GM19463 (cell line): ENCODE data around the gene CLCN2.

Experiments
- ATAC-seq: cut with Tn5 transposase; IDR thresholded peaks from one replicate; pipeline ENCODE4 v1.9.1; 2021; ENCODE audit warnings: mild to moderate bottlenecking, moderate library complexity; ENCODE audit not compliant: unreplicated experiment

CLCN2 gene

DNA sequence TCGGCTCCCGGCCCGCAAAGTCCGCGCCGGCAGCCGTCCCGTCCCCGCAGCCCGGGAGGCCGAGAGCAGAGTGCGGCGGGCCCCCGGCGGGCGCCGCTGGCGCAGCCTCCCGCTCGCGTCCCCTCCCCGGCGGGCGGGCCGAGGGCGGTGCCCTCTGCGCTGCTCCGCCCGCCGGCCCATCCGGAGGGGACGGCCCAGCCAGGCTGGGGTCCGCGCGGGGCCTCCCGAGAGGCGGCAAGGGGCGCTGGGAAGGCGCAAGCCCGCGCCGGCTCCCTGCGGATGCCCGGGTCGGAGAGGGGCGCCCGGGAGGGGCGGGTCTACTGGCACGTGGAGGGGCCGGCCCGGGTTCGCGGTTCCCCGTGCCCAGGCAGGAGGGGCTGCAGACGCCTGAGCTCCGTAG, at the start of gene CLCN2, which contains the start of gene POLR2H:
TSS of gene CLCN2 (minus strand) at position 74 of the 400 bp plus-strand sequence. CDS start 126 bp downstream, outside the sequence.
TSS of gene POLR2H (plus strand) at position 179 of the 400 bp plus-strand sequence. CDS start 1,783 bp downstream, outside the sequence.
- ATAC-seq = peak; percentile 45

DNA sequence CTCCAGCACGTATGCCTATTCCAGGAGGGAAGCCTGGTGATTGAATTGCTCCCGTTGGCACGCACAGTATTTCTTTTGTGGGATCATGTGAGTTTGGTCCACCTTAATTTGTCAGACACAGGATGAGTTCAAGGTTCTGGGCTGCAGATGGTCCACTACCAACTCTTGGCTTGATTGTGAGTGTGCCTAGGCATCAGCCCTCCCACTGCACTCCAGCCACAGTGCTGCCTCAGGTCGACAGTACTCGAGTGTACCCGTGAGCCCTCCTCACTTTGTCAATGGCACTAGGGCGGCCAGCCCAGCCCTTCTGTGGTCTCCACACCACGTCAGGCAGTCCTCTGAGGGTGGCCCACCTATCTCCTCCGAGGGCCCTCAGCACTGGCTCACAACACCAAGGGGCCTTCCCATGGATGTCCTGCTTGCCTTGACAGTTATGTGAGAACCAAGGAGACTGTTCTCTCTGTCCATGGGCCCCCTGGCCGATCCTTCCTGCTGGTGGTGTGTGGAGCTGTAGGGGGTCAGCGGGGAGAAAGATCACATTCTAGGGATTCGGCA, 48.6 kb upstream of the CLCN2 start:
- no peak for ATAC-seq

- ATAC-seq = no peak
These were observed 48.0 kb upstream of the CLCN2 start for GRCh38 chr3:184409331-184409926.

DNA sequence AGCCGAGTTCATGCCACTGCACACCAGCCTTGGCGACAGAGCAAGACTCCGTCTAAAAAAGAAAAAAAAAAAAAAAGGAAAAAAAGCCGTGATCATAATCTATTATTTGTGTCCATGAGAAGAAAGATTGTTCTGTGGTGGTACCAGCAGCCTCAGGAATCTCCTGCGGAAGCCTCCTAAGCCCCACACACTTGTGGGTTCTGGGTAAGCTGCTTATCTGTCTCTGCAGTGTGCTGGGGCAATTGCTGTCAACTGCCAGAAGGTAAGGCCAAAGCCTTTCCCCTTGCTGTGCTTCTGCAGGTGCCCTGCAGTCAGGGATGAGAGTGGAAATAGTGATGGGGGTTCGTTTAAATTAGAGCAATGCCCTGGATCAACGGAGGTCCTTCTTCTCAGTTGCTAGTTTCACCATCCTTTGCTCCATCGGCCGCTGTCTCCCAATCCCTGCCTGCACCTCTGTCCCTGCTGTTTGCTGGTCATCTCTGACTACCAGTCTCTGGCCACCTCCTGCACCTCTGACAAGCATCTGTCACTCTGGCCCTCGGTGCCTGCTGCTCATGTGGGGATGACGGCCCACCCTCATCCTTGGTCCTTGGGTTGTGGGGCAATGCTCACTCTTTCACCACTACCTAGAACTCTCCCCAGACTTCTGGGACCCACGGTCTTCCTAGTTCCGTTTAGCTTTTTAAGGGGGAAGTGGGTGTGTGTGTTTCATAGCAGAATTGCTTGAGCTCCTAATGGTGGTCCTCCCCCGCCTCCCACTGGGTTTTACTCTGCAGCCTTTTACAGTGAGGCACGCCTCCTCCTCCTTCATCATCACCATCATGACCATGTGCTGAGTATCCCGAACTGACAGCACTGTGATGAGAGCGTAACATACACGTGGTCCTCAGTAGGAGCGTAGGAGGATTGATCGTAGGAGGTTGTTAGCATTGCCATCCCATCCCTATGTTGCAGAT, 43.9 kb upstream of the CLCN2 start:
- no peak for ATAC-seq

DNA sequence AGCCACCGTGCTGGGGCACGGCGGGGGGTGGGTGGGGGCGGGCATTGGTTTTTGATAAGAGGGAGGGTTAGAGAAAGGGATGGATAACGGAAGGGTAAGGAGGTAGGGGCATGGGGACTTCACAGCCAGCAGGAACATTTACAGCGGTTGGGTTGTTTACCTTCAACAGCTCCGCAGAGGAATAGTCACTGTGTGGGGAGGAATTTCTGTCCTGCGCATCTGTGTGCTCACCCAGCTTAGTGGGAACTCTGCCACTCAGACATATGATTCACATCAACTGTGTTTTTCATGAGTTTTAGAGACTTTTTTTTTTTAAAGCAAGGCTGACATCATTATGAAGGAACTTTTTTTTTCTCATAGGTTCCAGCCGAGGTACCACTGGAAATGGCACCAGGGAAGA, 38.0 kb upstream of the CLCN2 start:
- no peak for ATAC-seq

- no peak for ATAC-seq
These were observed 33.9 kb upstream of the CLCN2 start for GRCh38 chr3:184395320-184395660.

DNA sequence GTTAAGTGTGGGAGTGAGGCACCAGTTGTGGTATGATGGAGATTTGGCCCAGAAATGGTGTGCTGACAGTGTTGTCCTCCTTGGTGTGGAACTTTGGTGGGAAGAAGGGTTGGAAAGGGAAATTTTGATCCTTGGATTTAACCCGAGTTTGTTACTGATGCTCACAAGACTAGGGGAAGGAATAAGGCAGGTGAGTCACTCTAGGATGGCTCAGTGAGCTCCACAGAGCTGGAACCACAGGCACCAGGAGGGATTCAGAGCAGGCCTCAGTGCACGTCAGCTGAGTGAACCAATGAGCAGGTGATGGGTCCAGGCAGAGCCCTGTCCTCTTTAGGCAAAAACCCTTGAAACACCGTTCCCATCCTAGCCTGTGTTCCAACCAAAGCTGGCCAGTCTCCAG, 29.9 kb upstream of the CLCN2 start:
- no peak for ATAC-seq

DNA sequence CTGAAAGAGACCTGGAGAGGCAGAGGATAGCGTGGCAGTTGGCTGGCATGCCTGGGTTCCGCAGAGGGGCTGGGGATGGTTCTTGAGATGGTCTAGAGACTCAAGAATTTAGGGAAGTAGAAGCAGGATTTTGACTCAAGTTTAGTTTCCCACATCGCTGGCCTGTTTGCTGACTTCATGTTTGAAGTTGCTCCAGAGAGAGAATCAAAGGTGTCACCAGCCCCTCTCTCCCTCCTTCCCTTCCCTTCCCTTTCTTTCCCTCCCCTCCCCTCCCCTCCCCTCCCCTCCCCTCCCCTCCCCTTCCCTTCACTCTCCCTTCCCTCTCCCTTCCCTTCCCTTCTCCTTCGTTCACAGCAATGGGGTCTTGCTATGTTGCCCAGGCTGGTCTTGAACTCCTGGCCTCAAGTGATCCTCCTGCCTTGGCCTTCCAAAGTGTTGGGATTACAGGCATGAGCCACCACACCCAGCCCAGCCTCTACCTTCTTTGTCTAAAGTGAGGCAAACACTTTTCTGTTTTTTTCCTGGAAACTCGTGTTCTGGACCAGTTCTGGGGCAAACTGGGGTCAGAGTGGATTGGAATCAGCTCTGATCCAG, 28.6 kb upstream of the CLCN2 start:
- no peak for ATAC-seq

DNA sequence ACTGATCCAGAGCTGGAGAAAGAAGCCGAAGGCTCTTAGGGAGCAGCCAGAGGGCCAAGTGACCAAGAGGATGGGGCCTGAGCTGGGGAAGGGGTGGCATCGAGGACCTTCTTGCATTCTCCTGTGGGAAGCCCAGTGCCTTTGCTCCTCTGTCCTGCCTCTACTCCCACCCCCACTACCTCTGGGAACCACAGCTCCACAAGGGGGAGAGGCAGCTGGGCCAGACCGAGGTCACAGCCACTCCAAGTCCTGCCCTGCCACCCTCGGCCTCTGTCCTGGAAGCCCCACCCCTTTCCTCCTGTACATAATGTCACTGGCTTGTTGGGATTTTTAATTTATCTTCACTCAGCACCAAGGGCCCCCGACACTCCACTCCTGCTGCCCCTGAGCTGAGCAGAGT, 28.0 kb upstream of the CLCN2 start:
- ATAC-seq = no peak

- ATAC-seq = no peak
These were observed 27.5 kb upstream of the CLCN2 start for GRCh38 chr3:184388936-184389230.

DNA sequence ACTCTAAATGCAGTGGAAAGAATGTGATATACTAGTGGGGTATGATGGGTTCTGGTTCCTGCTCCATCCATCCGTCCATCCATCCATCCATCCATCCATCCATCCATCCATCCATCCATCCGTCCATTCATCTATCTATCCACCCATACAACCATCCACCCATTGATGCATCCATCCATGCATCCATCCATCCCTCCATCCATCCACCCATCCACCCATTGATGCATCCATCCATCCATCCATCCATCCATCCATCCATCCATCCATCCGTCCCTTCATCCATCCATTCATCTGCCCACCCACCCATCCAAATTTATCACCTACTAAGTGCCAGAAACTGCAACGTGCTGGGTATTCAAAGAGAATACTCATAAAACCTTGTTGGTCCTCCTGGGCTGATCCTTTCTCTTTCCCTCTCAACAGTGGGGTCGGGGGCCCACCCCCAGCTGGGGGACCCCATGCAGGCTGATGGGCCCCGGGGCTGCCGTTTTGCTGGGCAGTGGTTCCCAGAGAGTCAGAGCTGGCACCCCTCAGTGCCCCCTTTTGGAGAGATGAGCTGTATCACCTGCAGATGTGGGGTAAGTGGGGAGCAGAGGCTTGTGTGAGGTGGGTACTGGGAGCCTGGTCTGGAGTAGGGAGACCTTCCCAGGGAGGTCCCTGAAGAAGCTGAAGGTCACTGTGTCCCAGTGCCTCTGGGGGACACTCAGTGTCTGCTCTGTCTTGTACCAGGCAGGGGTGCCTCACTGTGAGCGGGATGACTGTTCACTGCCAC, 26.9 kb upstream of the CLCN2 start:
- no peak for ATAC-seq

GRCh38 chr3:184387174-184387714, 25.8 kb upstream of the CLCN2 start:
- no peak for ATAC-seq

GRCh38 chr3:184386047-184386806, 24.8 kb upstream of the CLCN2 start:
- no peak for ATAC-seq

DNA sequence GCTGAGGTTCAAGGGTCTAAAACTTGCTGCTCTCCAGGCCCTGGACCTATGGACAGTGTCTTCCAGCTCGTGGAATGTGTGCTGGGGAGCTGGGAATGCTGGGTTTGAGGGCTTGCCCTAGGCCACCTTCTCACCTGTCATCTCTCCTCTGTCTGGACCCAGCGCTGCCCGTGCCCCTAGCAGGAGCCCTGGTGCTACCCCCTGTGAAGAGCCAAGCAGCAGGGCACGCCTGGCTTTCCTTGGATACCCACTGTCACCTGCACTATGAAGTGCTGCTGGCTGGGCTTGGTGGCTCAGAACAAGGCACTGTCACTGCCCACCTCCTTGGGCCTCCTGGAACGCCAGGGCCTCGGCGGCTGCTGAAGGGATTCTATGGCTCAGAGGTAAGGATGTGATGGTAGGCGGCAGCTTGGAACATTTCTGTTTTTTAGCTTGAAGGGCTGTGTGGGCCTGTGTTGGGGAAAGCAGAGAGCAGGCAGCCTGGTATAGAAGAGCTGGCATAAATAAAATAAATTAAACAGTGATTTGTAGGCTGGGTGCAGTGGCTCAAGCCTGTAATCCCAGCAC, 23.5 kb upstream of the CLCN2 start:
- no peak for ATAC-seq

GRCh38 chr3:184384342-184384741, 22.9 kb upstream of the CLCN2 start:
- ATAC-seq = no peak

DNA sequence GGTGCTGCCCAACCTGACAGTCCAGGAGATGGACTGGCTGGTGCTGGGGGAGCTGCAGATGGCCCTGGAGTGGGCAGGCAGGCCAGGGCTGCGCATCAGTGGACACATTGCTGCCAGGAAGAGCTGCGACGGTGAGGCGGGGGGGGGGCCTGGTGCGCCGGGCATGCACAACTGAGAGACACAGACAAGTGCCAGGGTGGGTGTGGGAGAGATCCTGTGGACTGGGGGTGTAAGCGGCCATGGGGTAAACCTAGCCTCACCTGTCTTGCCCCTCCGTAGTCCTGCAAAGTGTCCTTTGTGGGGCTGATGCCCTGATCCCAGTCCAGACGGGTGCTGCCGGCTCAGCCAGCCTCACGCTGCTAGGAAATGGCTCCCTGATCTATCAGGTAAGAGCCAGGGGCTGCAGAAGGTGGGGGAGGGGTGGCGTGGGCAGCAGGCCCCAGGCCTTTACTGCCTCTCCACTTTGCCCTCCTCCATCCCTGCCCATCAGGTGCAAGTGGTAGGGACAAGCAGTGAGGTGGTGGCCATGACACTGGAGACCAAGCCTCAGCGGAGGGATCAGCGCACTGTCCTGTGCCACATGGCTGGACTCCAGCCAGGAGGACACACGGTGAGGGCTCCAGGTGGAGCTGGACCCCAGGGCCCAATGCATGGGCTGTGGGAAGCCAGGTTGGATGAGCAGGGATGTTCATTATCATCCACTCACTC, 21.8 kb upstream of the CLCN2 start:
- no peak for ATAC-seq

DNA sequence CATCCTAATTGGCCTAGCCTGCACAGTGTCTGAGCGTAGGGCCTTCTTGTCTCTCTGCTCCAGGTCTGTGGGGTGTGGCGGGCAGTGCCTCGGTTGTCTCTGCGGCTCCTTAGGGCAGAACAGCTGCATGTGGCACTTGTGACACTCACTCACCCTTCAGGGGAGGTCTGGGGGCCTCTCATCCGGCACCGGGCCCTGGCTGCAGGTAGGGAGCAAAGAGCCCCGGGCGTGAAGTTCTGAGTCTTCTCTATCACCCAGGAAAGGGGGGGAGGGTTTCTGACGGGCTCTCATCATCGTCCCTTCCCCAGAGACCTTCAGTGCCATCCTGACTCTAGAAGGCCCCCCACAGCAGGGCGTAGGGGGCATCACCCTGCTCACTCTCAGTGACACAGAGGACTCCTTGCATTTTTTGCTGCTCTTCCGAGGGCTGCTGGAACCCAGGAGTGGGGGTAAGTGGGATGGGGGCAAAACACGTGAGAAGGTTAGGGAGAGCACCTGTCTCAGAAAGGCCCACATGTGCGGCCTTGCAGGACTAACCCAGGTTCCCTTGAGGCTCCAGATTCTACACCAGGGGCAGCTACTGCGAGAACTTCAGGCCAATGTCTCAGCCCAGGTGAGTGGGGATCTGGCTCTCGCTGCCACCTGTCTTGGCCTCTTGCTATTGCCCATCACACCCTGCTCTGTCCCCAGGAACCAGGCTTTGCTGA, 21.1 kb upstream of the CLCN2 start:
- no peak for ATAC-seq
